G401 (cell line): ENCODE results near the gene COL15A1. TPM values are rescaled to one million over a fixed set of nuclear protein-coding genes. Genes with fewer than 3 reads are reported as not detected.

ENCODE experiments used
- DNase-seq: peaks from one replicate; pipeline ENCODE4 v3.0.0-alpha.2; 2015; ENCODE audit warnings: low spot score
- in situ Hi-C: cut with HindIII; loops from 2 replicates; pipeline ENCODE4 v1.10.0; 2016; ENCODE audit warnings: low sequenced_read_pairs, mixed read lengths
- total RNA-seq: library from RNA; depleted of rRNA; stranded (reverse); fragments of >200 nt; shearing (Covaris generic); gene quantifications from 2 replicates; pipeline ENCODE4 v1.2.3, GENCODE V29; 2014

The COL15A1 gene
- total RNA-seq, 1 experiment from 2014 or later, result not detected

GRCh38 chr9:99058964-99059921 is 115.5 kb downstream of the COL15A1 start:
- DNase-seq, result no peak
- in situ Hi-C loops, result no loop called here

- in situ Hi-C loops, result no loop called here
- DNase-seq, result no peak
Observed at GRCh38 chr9:99060621-99061020, 116.9 kb downstream of the COL15A1 start.

GRCh38 chr9:99062549-99062948 is 118.8 kb downstream of the COL15A1 start:
- DNase-seq, result no peak
- in situ Hi-C loops, result no loop called here

GRCh38 chr9:99063522-99063921 is 119.8 kb downstream of the COL15A1 start:
- in situ Hi-C loops, result no loop called here

GRCh38 chr9:99066571-99066970 is 122.9 kb downstream of the COL15A1 start:
- in situ Hi-C loops, result no loop called here
- no peak for DNase-seq

More at GRCh38 chr9:99063522-99063921, 119.8 kb downstream of the COL15A1 start:
- DNase-seq, result no peak

- in situ Hi-C loops, result no loop called here
- DNase-seq, result no peak
Observed at GRCh38 chr9:99069075-99069474, 125.4 kb downstream of the COL15A1 start.

GRCh38 chr9:99069546-99069945 is 125.8 kb downstream of the COL15A1 start:
- in situ Hi-C loops, result no loop called here
- DNase-seq, result no peak

GRCh38 chr9:99070681-99071080 is 127.0 kb downstream of the COL15A1 start:
- DNase-seq, result no peak
- in situ Hi-C loops, result no loop called here

- in situ Hi-C loops, result no loop called here
- DNase-seq, result no peak
Observed at GRCh38 chr9:99071313-99072039, 127.8 kb downstream of the COL15A1 start.

GRCh38 chr9:99072040-99072394 is 128.3 kb downstream of the COL15A1 start:
- DNase-seq, result no peak

GRCh38 chr9:99073347-99073746 is 129.6 kb downstream of the COL15A1 start:
- no peak for DNase-seq
- in situ Hi-C loops, result no loop called here

More at GRCh38 chr9:99072040-99072394, 128.3 kb downstream of the COL15A1 start:
- in situ Hi-C loops, result no loop called here

GRCh38 chr9:99073985-99074901 is 130.5 kb downstream of the COL15A1 start:
- DNase-seq, result no peak

GRCh38 chr9:99074902-99075245 is 131.2 kb downstream of the COL15A1 start:
- DNase-seq, result no peak
- in situ Hi-C loops, result no loop called here

More at GRCh38 chr9:99073985-99074901, 130.5 kb downstream of the COL15A1 start:
- in situ Hi-C loops, result no loop called here

GRCh38 chr9:99075246-99075912 is 131.7 kb downstream of the COL15A1 start:
- DNase-seq, result no peak

GRCh38 chr9:99076030-99076429 is 132.3 kb downstream of the COL15A1 start:
- no peak for DNase-seq
- in situ Hi-C loops, result no loop called here

More at GRCh38 chr9:99075246-99075912, 131.7 kb downstream of the COL15A1 start:
- in situ Hi-C loops, result no loop called here

GRCh38 chr9:99076483-99077171 is 132.9 kb downstream of the COL15A1 start:
- in situ Hi-C loops, result no loop called here
- no peak for DNase-seq

GRCh38 chr9:99078717-99079116 is 135.0 kb downstream of the COL15A1 start:
- in situ Hi-C loops, result no loop called here
- DNase-seq, result no peak

- in situ Hi-C loops, result no loop called here
- no peak for DNase-seq
Observed at GRCh38 chr9:99079542-99079941, 135.8 kb downstream of the COL15A1 start.
